ENCODE data around the gene PPP1R16B.
"Not testable (repeated sequence)": the region's sequence is repeated elsewhere in the genome, so short reads cannot be mapped to it uniquely, and the experiment has no call there.

Gene PPP1R16B

GRCh38 chr20:38812182-38812581 is 6.7 kb downstream of the PPP1R16B start:
- Histone ChIP-seq H3K4me3 (ENCODE audit: low read length) (no peak overlapping the region), H3K27me3 (ENCODE audit: insufficient read depth, low read length) (peaks cover 16% of the 10 kb centered on the region), H3K4me1 (ENCODE audit: insufficient read depth, low read length) (peaks cover 1% of the 10 kb centered on the region), H3K36me3 (ENCODE audit: insufficient read depth, low read depth, low read length) (no peaks in the 10 kb centered on the region), H3K27ac (ENCODE audit: low read length) (no peak overlapping the region), H3K9me3 (ENCODE audit: insufficient read depth, low read depth, low read length) (no peaks in the 10 kb centered on the region), H3K9ac (ENCODE audit: low read depth, low read length) (no peak overlapping the region)

GRCh38 chr20:38812709-38813573 is 7.4 kb downstream of the PPP1R16B start:
- Histone ChIP-seq H3K9me3 (ENCODE audit: insufficient read depth, low read depth, low read length) (no peaks in the 10 kb centered on the region), H3K36me3 (ENCODE audit: insufficient read depth, low read depth, low read length) (no peaks in the 10 kb centered on the region), H3K4me1 (ENCODE audit: insufficient read depth, low read length) (peaks cover under 1% of the 10 kb centered on the region), H3K4me3 (ENCODE audit: low read length) (no peak overlapping the region), H3K27ac (ENCODE audit: low read length) (no peak overlapping the region), H3K27me3 (ENCODE audit: insufficient read depth, low read length) (peaks cover 8% of the 10 kb centered on the region), H3K9ac (ENCODE audit: low read depth, low read length) (no peak overlapping the region)

DNA sequence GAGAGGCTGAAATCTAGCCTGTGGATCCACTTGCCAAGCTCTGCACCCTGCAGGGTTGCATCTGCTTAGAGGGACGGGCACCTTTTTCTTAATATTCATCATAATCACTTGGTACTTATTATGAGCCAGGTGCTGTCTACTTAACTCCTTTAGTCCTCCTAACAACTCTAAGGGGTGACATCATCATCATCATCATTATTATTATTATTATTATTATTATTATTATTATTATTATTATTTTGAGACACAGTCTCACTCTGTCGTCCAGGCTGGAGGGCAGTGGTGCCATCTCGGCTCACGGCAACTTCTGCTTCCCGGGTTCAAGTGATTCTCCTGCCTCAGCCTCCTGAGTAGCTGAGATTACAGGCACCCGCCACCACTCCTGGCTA is 8.1 kb downstream of the PPP1R16B start:
- not testable (repeated sequence) for H3K4me3 ChIP-seq (ENCODE audit: low read length); H3K4me1 ChIP-seq (ENCODE audit: insufficient read depth, low read length); H3K27me3 ChIP-seq (ENCODE audit: insufficient read depth, low read length); H3K9me3 ChIP-seq (ENCODE audit: insufficient read depth, low read depth, low read length); H3K27ac ChIP-seq (ENCODE audit: low read length); H3K9ac ChIP-seq (ENCODE audit: low read depth, low read length); H3K36me3 ChIP-seq (ENCODE audit: insufficient read depth, low read depth, low read length)

DNA sequence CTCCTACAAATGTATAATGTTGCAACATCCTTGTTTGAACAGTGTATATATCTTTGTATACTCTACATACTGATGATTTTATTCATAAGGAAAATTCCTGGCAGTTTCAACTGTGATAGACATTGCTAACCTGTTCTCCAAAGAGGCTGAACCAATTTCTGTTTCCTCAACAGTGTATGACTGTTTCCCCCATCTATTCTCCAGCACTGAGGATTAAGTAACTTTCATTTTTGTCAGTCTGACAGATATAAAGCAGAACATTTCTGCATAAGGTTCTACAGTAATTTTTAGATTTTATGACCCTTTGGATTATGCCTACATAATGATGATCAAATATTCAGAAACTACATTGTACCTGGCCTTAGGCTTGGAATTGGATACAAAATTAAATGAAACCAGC is 9.9 kb downstream of the PPP1R16B start:
- no peaks in the 10 kb centered on the region for H3K36me3 ChIP-seq (ENCODE audit: insufficient read depth, low read depth, low read length)
- H3K9me3 ChIP-seq (ENCODE audit: insufficient read depth, low read depth, low read length): no peaks in the 10 kb centered on the region
- no peaks in the 10 kb centered on the region for H3K27me3 ChIP-seq (ENCODE audit: insufficient read depth, low read length)
- H3K4me1 ChIP-seq (ENCODE audit: insufficient read depth, low read length): peaks cover 5% of the 10 kb centered on the region
- H3K27ac ChIP-seq (ENCODE audit: low read length): no peak overlapping the region
- no peak overlapping the region for H3K4me3 ChIP-seq (ENCODE audit: low read length)
- H3K9ac ChIP-seq (ENCODE audit: low read depth, low read length): no peak overlapping the region

DNA sequence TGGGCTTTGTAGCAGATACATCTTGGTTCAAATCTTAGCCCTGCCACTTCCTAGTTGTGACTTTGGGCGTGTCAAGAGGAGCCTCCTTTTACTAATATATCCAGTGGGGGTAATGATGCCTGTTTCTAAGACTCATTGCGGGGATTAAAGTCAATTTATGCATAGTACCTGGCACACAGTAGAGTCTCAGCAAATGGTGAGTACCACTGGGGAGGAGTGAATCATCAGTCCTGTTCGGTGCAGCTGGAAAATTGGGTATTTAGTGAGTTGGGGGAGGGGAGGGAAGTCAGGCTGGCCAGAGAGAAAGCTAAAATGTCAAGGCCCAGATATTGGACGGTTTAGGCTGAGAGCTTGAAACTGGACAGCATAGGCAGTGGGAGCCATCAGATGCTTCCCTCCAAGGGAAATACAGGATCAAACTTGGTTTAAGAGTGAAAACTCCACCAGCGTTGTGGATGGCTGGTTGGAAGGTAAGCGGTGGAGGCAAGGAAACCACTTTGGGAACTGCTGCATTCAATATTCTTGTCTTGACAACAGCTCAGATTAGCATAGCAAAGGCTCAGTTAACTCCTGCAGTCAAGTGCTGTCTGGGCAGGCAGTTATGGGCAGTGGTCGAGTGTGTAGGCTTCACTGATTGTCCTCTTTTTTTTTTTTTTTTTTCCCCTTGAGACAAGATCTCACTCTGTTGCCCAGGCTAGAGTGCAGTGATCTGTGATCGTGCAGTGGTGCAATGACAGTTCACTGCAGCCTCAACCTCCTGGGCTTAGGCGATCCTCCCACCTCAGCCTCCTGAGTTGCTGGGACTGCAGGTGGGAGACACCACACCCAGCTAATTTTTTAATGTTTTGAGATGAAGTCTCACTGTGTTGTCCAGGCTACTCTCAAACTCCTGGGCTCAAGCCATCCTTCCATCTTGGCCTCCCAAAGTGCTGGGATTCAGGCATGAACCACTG is 12.9 kb downstream of the PPP1R16B start:
- H3K27me3 ChIP-seq (ENCODE audit: insufficient read depth, low read length): no peaks in the 10 kb centered on the region
- H3K4me1 ChIP-seq (ENCODE audit: insufficient read depth, low read length): peaks cover 5% of the 10 kb centered on the region
- no peak overlapping the region for H3K27ac ChIP-seq (ENCODE audit: low read length)

GRCh38 chr20:38825571-38825900 is 20.0 kb downstream of the PPP1R16B start:
- H3K27me3 ChIP-seq (ENCODE audit: insufficient read depth, low read length): no peaks in the 10 kb centered on the region
- H3K4me3 ChIP-seq (ENCODE audit: low read length): no peak overlapping the region
- no peaks in the 10 kb centered on the region for H3K36me3 ChIP-seq (ENCODE audit: insufficient read depth, low read depth, low read length)
- H3K9ac ChIP-seq (ENCODE audit: low read depth, low read length): no peak overlapping the region
- no peak overlapping the region for H3K27ac ChIP-seq (ENCODE audit: low read length)
- peaks cover 16% of the 10 kb centered on the region for H3K4me1 ChIP-seq (ENCODE audit: insufficient read depth, low read length)
- no peaks in the 10 kb centered on the region for H3K9me3 ChIP-seq (ENCODE audit: insufficient read depth, low read depth, low read length)

More for the DNA sequence above, 12.9 kb downstream of the PPP1R16B start:
- Histone ChIP-seq H3K4me3 (ENCODE audit: low read length) (0 out of 2 replicates have a peak overlapping the region, but pooled peaks have one; percentile 15), H3K9me3 (ENCODE audit: insufficient read depth, low read depth, low read length) (no peaks in the 10 kb centered on the region), H3K9ac (ENCODE audit: low read depth, low read length) (no peak overlapping the region), H3K36me3 (ENCODE audit: insufficient read depth, low read depth, low read length) (no peaks in the 10 kb centered on the region)

GRCh38 chr20:38825901-38826625 is 20.6 kb downstream of the PPP1R16B start:
- Histone ChIP-seq H3K27ac (ENCODE audit: low read length) (no peak overlapping the region), H3K4me3 (ENCODE audit: low read length) (no peak overlapping the region), H3K36me3 (ENCODE audit: insufficient read depth, low read depth, low read length) (no peaks in the 10 kb centered on the region), H3K9ac (ENCODE audit: low read depth, low read length) (no peak overlapping the region), H3K27me3 (ENCODE audit: insufficient read depth, low read length) (no peaks in the 10 kb centered on the region), H3K9me3 (ENCODE audit: insufficient read depth, low read depth, low read length) (no peaks in the 10 kb centered on the region), H3K4me1 (ENCODE audit: insufficient read depth, low read length) (peaks cover 16% of the 10 kb centered on the region)

DNA sequence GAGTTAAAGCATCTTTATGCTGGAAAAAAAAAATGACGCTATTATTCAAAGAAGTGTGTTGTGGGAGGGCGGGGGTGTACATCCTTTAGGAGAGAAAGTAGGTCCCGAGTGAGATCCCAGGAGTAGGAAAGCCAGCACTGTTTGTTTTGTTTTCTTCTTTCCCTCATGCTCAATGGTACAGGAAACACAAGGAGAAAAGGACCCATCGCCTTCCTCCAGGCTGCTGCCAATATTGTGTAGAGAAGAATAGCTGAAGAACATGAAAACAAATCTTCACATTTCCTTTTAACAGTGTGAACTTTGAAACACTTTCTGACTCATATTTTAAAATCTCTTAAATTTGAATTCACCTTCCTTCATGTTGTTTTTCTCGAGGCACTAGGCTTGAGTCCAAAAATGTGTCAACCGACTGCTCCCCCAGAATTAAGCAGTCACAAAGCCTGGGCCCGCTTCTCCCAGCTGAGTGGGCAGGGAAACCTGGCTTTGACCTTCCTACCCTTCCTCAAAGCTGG is 22.3 kb downstream of the PPP1R16B start:
- H3K4me1 ChIP-seq (ENCODE audit: insufficient read depth, low read length): peaks cover 16% of the 10 kb centered on the region
- H3K27me3 ChIP-seq (ENCODE audit: insufficient read depth, low read length): no peaks in the 10 kb centered on the region
- no peak overlapping the region for H3K4me3 ChIP-seq (ENCODE audit: low read length)
- H3K9ac ChIP-seq (ENCODE audit: low read depth, low read length): no peak overlapping the region
- H3K27ac ChIP-seq (ENCODE audit: low read length): no peak overlapping the region
- no peaks in the 10 kb centered on the region for H3K36me3 ChIP-seq (ENCODE audit: insufficient read depth, low read depth, low read length)
- H3K9me3 ChIP-seq (ENCODE audit: insufficient read depth, low read depth, low read length): no peaks in the 10 kb centered on the region

GRCh38 chr20:38828514-38829295 is 23.2 kb downstream of the PPP1R16B start:
- no peaks in the 10 kb centered on the region for H3K27me3 ChIP-seq (ENCODE audit: insufficient read depth, low read length)
- peaks cover 16% of the 10 kb centered on the region for H3K4me1 ChIP-seq (ENCODE audit: insufficient read depth, low read length)
- no peaks in the 10 kb centered on the region for H3K9me3 ChIP-seq (ENCODE audit: insufficient read depth, low read depth, low read length)
- H3K27ac ChIP-seq (ENCODE audit: low read length): no peak overlapping the region
- H3K4me3 ChIP-seq (ENCODE audit: low read length): no peak overlapping the region
- no peaks in the 10 kb centered on the region for H3K36me3 ChIP-seq (ENCODE audit: insufficient read depth, low read depth, low read length)
- H3K9ac ChIP-seq (ENCODE audit: low read depth, low read length): no peak overlapping the region

- Histone ChIP-seq H3K9me3 (ENCODE audit: insufficient read depth, low read depth, low read length) (no peaks in the 10 kb centered on the region), H3K27me3 (ENCODE audit: insufficient read depth, low read length) (no peaks in the 10 kb centered on the region), H3K36me3 (ENCODE audit: insufficient read depth, low read depth, low read length) (no peaks in the 10 kb centered on the region), H3K27ac (ENCODE audit: low read length) (no peak overlapping the region), H3K4me3 (ENCODE audit: low read length) (no peak overlapping the region), H3K4me1 (ENCODE audit: insufficient read depth, low read length) (peaks cover 16% of the 10 kb centered on the region), H3K9ac (ENCODE audit: low read depth, low read length) (no peak overlapping the region)
These were observed 23.9 kb downstream of the PPP1R16B start for GRCh38 chr20:38829296-38829875.

Measured in iPS-20b (cell line).